GM23338 (cell line): ENCODE data around the gene CFAP53. TPM values are rescaled to one million over a fixed set of nuclear protein-coding genes. Genes with fewer than 3 reads are reported as not detected.
"Not testable (repeated sequence)": the region's sequence is repeated elsewhere in the genome, so short reads cannot be mapped to it uniquely, and the experiment has no call there.

Source experiments
- ATAC-seq: fragments of 200-7000 bp; cut with Tn5 transposase; 3 replicates; pipeline ENCODE4 v1.9.1; 2020
- DNase-seq: peaks from one replicate; pipeline ENCODE4 v3.0.0-alpha.2; 2015; ENCODE audit warnings: low spot score
- H2AFZ ChIP-seq: fragments of 200-600 bp; sonication (generic); 2 replicates; pipeline ENCODE4 v1.8.0; 2016; ENCODE audit warnings: antibody characterized with exemption, mild to moderate bottlenecking, moderate library complexity
- H3F3A ChIP-seq: fragments of 200-600 bp; sonication (generic); replicated peaks from 2 replicates; pipeline ENCODE4 v1.8.0; 2017; ENCODE audit warnings: antibody characterized with exemption, mixed run types, low read depth
- H3K27ac ChIP-seq: fragments of 200-600 bp; sonication (generic); 2 replicates; pipeline ENCODE4 v1.6.1; 2016; ENCODE audit warnings: low read depth
- H3K27me3 ChIP-seq: fragments of 200-600 bp; sonication (generic); 2 replicates; pipeline ENCODE4 v1.8.0; 2016; ENCODE audit warnings: mild to moderate bottlenecking, mixed run types, moderate library complexity; ENCODE audit not compliant: insufficient read depth
- H3K36me3 ChIP-seq: fragments of 200-600 bp; sonication (generic); 2 replicates; pipeline ENCODE4 v1.8.0; 2016; ENCODE audit warnings: mild to moderate bottlenecking; ENCODE audit not compliant: insufficient read depth
- H3K4me1 ChIP-seq: fragments of 200-600 bp; sonication (generic); 2 replicates; pipeline ENCODE4 v1.8.0; 2016; ENCODE audit warnings: mild to moderate bottlenecking, moderate library complexity; ENCODE audit not compliant: insufficient read depth
- H3K4me2 ChIP-seq: fragments of 200-600 bp; sonication (generic); 2 replicates; pipeline ENCODE4 v1.7.1; 2017; ENCODE audit warnings: mixed run types
- H3K4me3 ChIP-seq: fragments of 200-600 bp; sonication (generic); 2 replicates; pipeline ENCODE4 v1.6.1; 2016; ENCODE audit warnings: mixed run types
- H3K79me2 ChIP-seq: fragments of 200-600 bp; sonication (generic); replicated peaks from 2 replicates; pipeline ENCODE4 v1.8.0; 2017; ENCODE audit warnings: mild to moderate bottlenecking; ENCODE audit not compliant: insufficient read depth
- H3K9me2 ChIP-seq: fragments of 200-600 bp; sonication (generic); 2 replicates; pipeline ENCODE4 v1.8.0; 2017; ENCODE audit not compliant: insufficient read depth
- H4K20me1 ChIP-seq: fragments of 200-600 bp; sonication (generic); replicated peaks from 2 replicates; pipeline ENCODE4 v1.8.0; 2017; ENCODE audit warnings: mild to moderate bottlenecking; ENCODE audit not compliant: insufficient read depth
- H3K27ac Mint-ChIP-seq: 2 replicates; pipeline ENCODE4 v1.8.0; 2020; ENCODE audit warnings: inconsistent platforms, mild to moderate bottlenecking, moderate library complexity, mixed read lengths
- H3K27me3 Mint-ChIP-seq: 3 replicates; pipeline ENCODE4 v1.8.0; 2022; ENCODE audit warnings: low read depth, mild to moderate bottlenecking, moderate library complexity, mixed read lengths, inconsistent platforms; ENCODE audit not compliant: insufficient read depth, poor library complexity
- H3K36me3 Mint-ChIP-seq: 3 replicates; pipeline ENCODE4 v1.8.0; 2021; ENCODE audit warnings: low read depth, mild to moderate bottlenecking, inconsistent platforms, moderate library complexity, mixed read lengths
- H3K4me1 Mint-ChIP-seq: 3 replicates; pipeline ENCODE4 v1.8.0; 2020; ENCODE audit warnings: mild to moderate bottlenecking, inconsistent platforms, mixed read lengths
- H3K4me3 Mint-ChIP-seq: 3 replicates; pipeline ENCODE4 v1.8.0; 2021; ENCODE audit warnings: moderate library complexity, mild to moderate bottlenecking, inconsistent platforms, mixed read lengths
- H3K9me3 Mint-ChIP-seq: 3 replicates; pipeline ENCODE4 v1.8.0; 2020; ENCODE audit warnings: moderate library complexity, mild to moderate bottlenecking, inconsistent platforms, mixed read lengths
- EZH2 ChIP-seq: fragments of 200-600 bp; sonication (generic); IDR thresholded peaks from one replicate; pipeline ENCODE4 v1.8.0; 2017; ENCODE audit warnings: antibody characterized with exemption, mild to moderate bottlenecking, low read depth; ENCODE audit not compliant: unreplicated experiment
- EZH2phosphoT487 ChIP-seq: fragments of 200-600 bp; sonication (generic); IDR thresholded peaks from one replicate; pipeline ENCODE4 v1.8.1; 2018; ENCODE audit warnings: antibody characterized with exemption; ENCODE audit not compliant: unreplicated experiment
- NANOG ChIP-seq: IDR thresholded peaks from 2 replicates; pipeline ENCODE4 v1.6.1; 2016; ENCODE audit warnings: antibody characterized with exemption, borderline replicate concordance
- POLR2AphosphoS5 ChIP-seq: IDR thresholded peaks from 2 replicates; pipeline ENCODE4 v1.6.1; 2016; ENCODE audit warnings: antibody characterized with exemption, low read depth
- ZNF114 ChIP-seq: fragments of 250-450 bp; sonication (Bioruptor Pico); IDR thresholded peaks from 2 replicates; pipeline ENCODE4 v1.5.0; 2020; ENCODE audit warnings: mild to moderate bottlenecking, moderate library complexity
- ZNF331 ChIP-seq: fragments of 250-450 bp; sonication (Bioruptor Pico); IDR thresholded peaks from 2 replicates; pipeline ENCODE4 v1.5.0; 2020; ENCODE audit warnings: low read depth, mild to moderate bottlenecking, moderate library complexity
- polyA plus RNA-seq: library from polyadenylated mRNA; unstranded; fragments of >200 nt; fragmentation: Nextera tagmentation; extraction: Ambion mirVana; gene quantifications from 2 replicates; pipeline ENCODE4 v1.2.1, GENCODE V29; 2016
- total RNA-seq: library from RNA; depleted of rRNA; stranded (reverse); fragments of >200 nt; shearing (Covaris generic); gene quantifications from 2 replicates; pipeline ENCODE4 v1.2.3, GENCODE V29; 2014
- TF ChIP-seq, protein P1 (sequence below), 2 experiments: fragments of 200-600 bp in 1 of 2; sonication (generic) in 1 of 2; conservative IDR thresholded peaks; 2 replicates each; pipeline versions ENCODE4 v1.5.1 to v1.6.1; 2016 to 2017; ENCODE audit warnings: antibody characterized with exemption in 2 of 2, low read depth in 2 of 2, mild to moderate bottlenecking in 2 of 2, moderate library complexity in 1 of 2
- TF ChIP-seq, protein P2 (sequence below): IDR thresholded peaks from one replicate; pipeline ENCODE4 v1.6.1; 2018; ENCODE audit warnings: antibody characterized with exemption; ENCODE audit not compliant: unreplicated experiment

The CFAP53 gene
- total and polyA plus RNA-seq, 2 experiments from 2014 or later = 0.71 TPM; not detected in 1

DNA sequence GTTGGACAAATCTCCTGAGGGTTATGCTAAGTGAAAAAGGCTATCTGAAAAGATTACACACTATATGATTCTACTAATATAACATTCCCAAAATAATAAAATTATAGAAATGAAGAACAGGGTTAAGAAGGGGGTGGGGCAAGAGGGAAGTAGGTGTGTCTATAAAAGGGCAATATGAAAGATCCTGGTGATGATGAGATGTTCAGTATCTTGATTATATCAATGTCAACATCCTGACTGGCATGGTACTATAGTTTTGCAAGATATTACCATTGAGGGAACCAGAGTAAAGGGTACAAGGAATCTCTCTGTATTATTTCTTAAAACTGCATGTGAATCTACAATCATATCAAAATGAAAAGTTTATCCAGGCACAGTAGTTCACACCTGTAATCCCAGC lies 16.7 kb downstream of the CFAP53 start (continued):
- TF ChIP-seq, protein P1, sequence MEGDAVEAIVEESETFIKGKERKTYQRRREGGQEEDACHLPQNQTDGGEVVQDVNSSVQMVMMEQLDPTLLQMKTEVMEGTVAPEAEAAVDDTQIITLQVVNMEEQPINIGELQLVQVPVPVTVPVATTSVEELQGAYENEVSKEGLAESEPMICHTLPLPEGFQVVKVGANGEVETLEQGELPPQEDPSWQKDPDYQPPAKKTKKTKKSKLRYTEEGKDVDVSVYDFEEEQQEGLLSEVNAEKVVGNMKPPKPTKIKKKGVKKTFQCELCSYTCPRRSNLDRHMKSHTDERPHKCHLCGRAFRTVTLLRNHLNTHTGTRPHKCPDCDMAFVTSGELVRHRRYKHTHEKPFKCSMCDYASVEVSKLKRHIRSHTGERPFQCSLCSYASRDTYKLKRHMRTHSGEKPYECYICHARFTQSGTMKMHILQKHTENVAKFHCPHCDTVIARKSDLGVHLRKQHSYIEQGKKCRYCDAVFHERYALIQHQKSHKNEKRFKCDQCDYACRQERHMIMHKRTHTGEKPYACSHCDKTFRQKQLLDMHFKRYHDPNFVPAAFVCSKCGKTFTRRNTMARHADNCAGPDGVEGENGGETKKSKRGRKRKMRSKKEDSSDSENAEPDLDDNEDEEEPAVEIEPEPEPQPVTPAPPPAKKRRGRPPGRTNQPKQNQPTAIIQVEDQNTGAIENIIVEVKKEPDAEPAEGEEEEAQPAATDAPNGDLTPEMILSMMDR (conservative IDR thresholded peaks at IDR 0.05; ENCODE audit: low read depth in 2 of 2) = no peak
- TF ChIP-seq ZNF331 (CRISPR knock-in tag) (no peak), EZH2 (no peak)

DNA sequence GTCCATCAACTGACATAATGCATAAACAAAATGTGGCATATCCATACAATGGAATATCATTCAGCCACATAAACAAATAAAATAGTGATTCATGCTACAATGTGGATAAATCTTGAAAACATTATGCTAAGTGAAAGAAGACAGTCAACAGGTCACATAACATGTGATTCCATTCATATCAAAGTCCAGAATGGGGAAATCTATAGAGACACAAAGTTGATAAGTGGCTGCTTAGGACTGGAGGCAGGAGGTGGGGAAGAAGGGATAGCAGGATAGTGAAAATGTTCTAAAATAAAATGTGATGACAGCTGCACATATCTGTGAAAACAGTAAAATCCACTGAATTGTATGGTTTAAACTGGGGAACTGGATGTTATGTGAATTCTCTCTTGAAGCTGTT lies 18.7 kb downstream of the CFAP53 start:
- Mint-ChIP-seq H3K27me3 (peaks cover 4% of the 10 kb centered on the region), H3K4me1 (peaks cover 16% of the 10 kb centered on the region), H3K27ac (no peak overlapping the region), H3K9me3 (peaks cover 13% of the 10 kb centered on the region), H3K4me3 (no peak overlapping the region), H3K36me3 (peaks cover under 1% of the 10 kb centered on the region; the same call in 1 of the 3 replicates)
- Histone ChIP-seq H4K20me1 (no peaks in the 10 kb centered on the region), H3K4me2 (no peak overlapping the region), H3K9me2 (no peaks in the 10 kb centered on the region), H3K27ac (no peak overlapping the region), H3K27me3 (no peaks in the 10 kb centered on the region), H2AFZ (no peak overlapping the region), H3K4me1 (peaks cover 8% of the 10 kb centered on the region), H3K36me3 (no peaks in the 10 kb centered on the region), H3K79me2 (no peaks in the 10 kb centered on the region), H3K4me3 (no peak overlapping the region), H3F3A (no peaks in the 10 kb centered on the region)
- no peak for ATAC-seq
- TF ChIP-seq POLR2AphosphoS5 = no peak
- TF ChIP-seq ZNF114 = no peak
- no peak for TF ChIP-seq EZH2phosphoT487
- no peak for TF ChIP-seq NANOG
- TF ChIP-seq, protein P1 (conservative IDR thresholded peaks at IDR 0.05; ENCODE audit: low read depth in 2 of 2) = no peak
- TF ChIP-seq, protein P2, sequence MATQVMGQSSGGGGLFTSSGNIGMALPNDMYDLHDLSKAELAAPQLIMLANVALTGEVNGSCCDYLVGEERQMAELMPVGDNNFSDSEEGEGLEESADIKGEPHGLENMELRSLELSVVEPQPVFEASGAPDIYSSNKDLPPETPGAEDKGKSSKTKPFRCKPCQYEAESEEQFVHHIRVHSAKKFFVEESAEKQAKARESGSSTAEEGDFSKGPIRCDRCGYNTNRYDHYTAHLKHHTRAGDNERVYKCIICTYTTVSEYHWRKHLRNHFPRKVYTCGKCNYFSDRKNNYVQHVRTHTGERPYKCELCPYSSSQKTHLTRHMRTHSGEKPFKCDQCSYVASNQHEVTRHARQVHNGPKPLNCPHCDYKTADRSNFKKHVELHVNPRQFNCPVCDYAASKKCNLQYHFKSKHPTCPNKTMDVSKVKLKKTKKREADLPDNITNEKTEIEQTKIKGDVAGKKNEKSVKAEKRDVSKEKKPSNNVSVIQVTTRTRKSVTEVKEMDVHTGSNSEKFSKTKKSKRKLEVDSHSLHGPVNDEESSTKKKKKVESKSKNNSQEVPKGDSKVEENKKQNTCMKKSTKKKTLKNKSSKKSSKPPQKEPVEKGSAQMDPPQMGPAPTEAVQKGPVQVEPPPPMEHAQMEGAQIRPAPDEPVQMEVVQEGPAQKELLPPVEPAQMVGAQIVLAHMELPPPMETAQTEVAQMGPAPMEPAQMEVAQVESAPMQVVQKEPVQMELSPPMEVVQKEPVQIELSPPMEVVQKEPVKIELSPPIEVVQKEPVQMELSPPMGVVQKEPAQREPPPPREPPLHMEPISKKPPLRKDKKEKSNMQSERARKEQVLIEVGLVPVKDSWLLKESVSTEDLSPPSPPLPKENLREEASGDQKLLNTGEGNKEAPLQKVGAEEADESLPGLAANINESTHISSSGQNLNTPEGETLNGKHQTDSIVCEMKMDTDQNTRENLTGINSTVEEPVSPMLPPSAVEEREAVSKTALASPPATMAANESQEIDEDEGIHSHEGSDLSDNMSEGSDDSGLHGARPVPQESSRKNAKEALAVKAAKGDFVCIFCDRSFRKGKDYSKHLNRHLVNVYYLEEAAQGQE = no peak
- no peak for TF ChIP-seq EZH2
- DNase-seq = no peak

DNA sequence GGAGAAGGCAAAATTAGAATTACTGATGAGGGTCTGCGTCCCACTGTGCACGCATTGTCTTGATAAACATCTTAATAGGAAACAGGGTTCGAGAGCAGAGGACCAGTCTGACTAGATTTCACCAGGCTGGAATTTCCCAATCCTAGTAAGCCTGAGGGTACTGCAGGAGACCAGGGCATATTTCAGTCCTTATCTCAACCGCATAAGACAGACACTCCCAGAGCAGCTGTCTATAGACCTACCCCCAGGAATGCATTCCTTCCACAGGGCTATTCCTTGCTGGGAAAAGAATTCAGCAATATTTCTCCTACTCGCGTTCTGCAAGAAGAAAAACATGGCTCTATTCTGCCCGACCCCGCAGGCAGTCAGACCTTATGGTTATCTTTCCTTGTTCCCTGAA lies 24.5 kb downstream of the CFAP53 start:
- H4K20me1 ChIP-seq, H2AFZ ChIP-seq, H3K27ac Mint-ChIP-seq, H3K4me1 ChIP-seq, H3K9me2 ChIP-seq, H3K27me3 ChIP-seq, ATAC-seq, H3K27ac ChIP-seq, DNase-seq, H3F3A ChIP-seq, H3K79me2 ChIP-seq, H3K4me2 ChIP-seq, H3K4me3 ChIP-seq, H3K4me3 Mint-ChIP-seq, H3K4me1 Mint-ChIP-seq, H3K27me3 Mint-ChIP-seq, H3K36me3 ChIP-seq, H3K36me3 Mint-ChIP-seq: not testable (repeated sequence)
- H3K9me3 Mint-ChIP-seq = peaks cover 40% of the 10 kb centered on the region
